WTC11 (cell line): Measurements from ENCODE around the gene ZCWPW2. TPM values are rescaled to one million over a fixed set of nuclear protein-coding genes. Genes with fewer than 3 reads are reported as not detected.

ENCODE experiments used
- ATAC-seq: fragments of 200-7000 bp; cut with Tn5 transposase; 2 replicates; pipeline ENCODE4 v1.10.0; 2021; ENCODE audit warnings: mild to moderate bottlenecking, moderate library complexity
- CTCF ChIA-PET: fragments of 300-600 bp; sonication (Branson Sonifier 250); formaldehyde crosslinking; loops from one replicate; lab custom pipeline; 2021; ENCODE audit warnings: antibody characterized with exemption; lab: Charles Lee
- POLR2A ChIA-PET: fragments of 350-600 bp; sonication (Branson Sonifier 250); formaldehyde crosslinking; loops from one replicate; lab custom pipeline; 2021; ENCODE audit warnings: antibody characterized with exemption; lab: Charles Lee
- DNase-seq: peaks from one replicate; pipeline ENCODE4 v3.0.0; 2021; ENCODE audit warnings: low spot score
- H3K27ac Mint-ChIP-seq: 2 replicates; pipeline ENCODE4 v1.8.0; 2021; ENCODE audit warnings: mixed read lengths
- H3K27me3 Mint-ChIP-seq: 2 replicates; pipeline ENCODE4 v1.8.0; 2021; ENCODE audit warnings: low read depth, mild to moderate bottlenecking, moderate library complexity, mixed read lengths
- H3K36me3 Mint-ChIP-seq: 2 replicates; pipeline ENCODE4 v1.8.0; 2021; ENCODE audit warnings: mixed read lengths
- H3K4me1 Mint-ChIP-seq: 2 replicates; pipeline ENCODE4 v1.8.0; 2022; ENCODE audit warnings: mixed read lengths
- H3K4me3 Mint-ChIP-seq: 2 replicates; pipeline ENCODE4 v1.8.0; 2021; ENCODE audit warnings: mild to moderate bottlenecking, moderate library complexity, mixed read lengths
- H3K9me3 Mint-ChIP-seq: 2 replicates; pipeline ENCODE4 v1.8.0; 2021; ENCODE audit warnings: mixed read lengths
- ATF3 ChIP-seq: sonication (generic); formaldehyde crosslinking; conservative IDR thresholded peaks from 2 replicates; pipeline ENCODE4 v1.8.1; 2022; ENCODE audit warnings: mild to moderate bottlenecking, missing genetic modification reagents
- CBFB ChIP-seq: sonication (generic); formaldehyde crosslinking; IDR thresholded peaks from 2 replicates; pipeline ENCODE4 v1.8.1; 2022; ENCODE audit warnings: mild to moderate bottlenecking, low read depth, missing genetic modification reagents
- CTCF ChIP-seq: fragments of 200-600 bp; IDR thresholded peaks from 2 replicates; pipeline ENCODE4 v1.8.0; 2022; ENCODE audit warnings: antibody characterized with exemption
- ERG ChIP-seq: fragments of 250-450 bp; sonication (Bioruptor Pico); IDR thresholded peaks from 2 replicates; pipeline ENCODE4 v1.8.0; 2021; ENCODE audit warnings: mild to moderate bottlenecking
- FOXJ3 ChIP-seq: sonication (generic); formaldehyde crosslinking; IDR thresholded peaks from 2 replicates; pipeline ENCODE4 v1.9.0; 2021; ENCODE audit warnings: missing genetic modification reagents, mild to moderate bottlenecking, borderline replicate concordance
- NFYB ChIP-seq: sonication (generic); formaldehyde crosslinking; conservative IDR thresholded peaks from 2 replicates; pipeline ENCODE4 v1.8.0; 2022; ENCODE audit warnings: low read depth, missing genetic modification reagents
- STAT6 ChIP-seq: sonication (generic); formaldehyde crosslinking; conservative IDR thresholded peaks from 2 replicates; pipeline ENCODE4 v1.8.1; 2023; ENCODE audit warnings: mild to moderate bottlenecking, low read depth, missing genetic modification reagents, moderate library complexity
- TEAD4 ChIP-seq: sonication (generic); formaldehyde crosslinking; IDR thresholded peaks from 2 replicates; pipeline ENCODE4 v1.8.0; 2022; ENCODE audit warnings: mild to moderate bottlenecking, missing genetic modification reagents
- ZNF219 ChIP-seq: sonication (generic); formaldehyde crosslinking; IDR thresholded peaks from 2 replicates; pipeline ENCODE4 v1.8.0; 2023; ENCODE audit warnings: missing genetic modification reagents, mild to moderate bottlenecking, borderline replicate concordance
- ZNF425 ChIP-seq: fragments of 250-450 bp; sonication (Bioruptor Pico); conservative IDR thresholded peaks from 2 replicates; pipeline ENCODE4 v1.9.0; 2021; ENCODE audit warnings: mild to moderate bottlenecking
- ZNF532 ChIP-seq: fragments of 250-450 bp; sonication (Bioruptor Pico); IDR thresholded peaks from 2 replicates; pipeline ENCODE4 v1.9.0; 2021; ENCODE audit warnings: mild to moderate bottlenecking, borderline replicate concordance
- ZNF671 ChIP-seq: fragments of 250-450 bp; sonication (Bioruptor Pico); IDR thresholded peaks from 2 replicates; pipeline ENCODE4 v1.8.0; 2021; ENCODE audit warnings: mild to moderate bottlenecking
- total RNA-seq: library from RNA; stranded (reverse); gene quantifications from 3 replicates; pipeline ENCODE4 v1.2.3, GENCODE V29; 2021
- TF ChIP-seq, protein P1 (sequence below): sonication (generic); formaldehyde crosslinking; IDR thresholded peaks from 2 replicates; pipeline ENCODE4 v1.8.1; 2022; ENCODE audit warnings: mild to moderate bottlenecking, missing genetic modification reagents, moderate library complexity, borderline replicate concordance
- TF ChIP-seq, protein P2 (sequence below): fragments of 250-450 bp; sonication (Bioruptor Pico); IDR thresholded peaks from 2 replicates; pipeline ENCODE4 v2.1.2; 2022; ENCODE audit warnings: mild to moderate bottlenecking, moderate library complexity
- TF ChIP-seq, protein P3 (sequence below): sonication (generic); formaldehyde crosslinking; IDR thresholded peaks from 2 replicates; pipeline ENCODE4 v1.8.1; 2023; ENCODE audit warnings: mild to moderate bottlenecking, missing genetic modification reagents, moderate library complexity

ZCWPW2 gene
- total RNA-seq, 1 experiment from 2014 or later: 0.22 TPM

- POLR2A ChIA-PET: no interaction called here
These were observed 199.2 kb downstream of the ZCWPW2 start for GRCh38 chr3:28547677-28548076.

More at GRCh38 chr3:28547677-28548076, 199.2 kb downstream of the ZCWPW2 start:
- Mint-ChIP-seq H3K9me3 (peaks cover 14% of the 10 kb centered on the region), H3K27me3 (no peaks in the 10 kb centered on the region), H3K4me3 (no peak overlapping the region), H3K36me3 (no peaks in the 10 kb centered on the region; the same call in 1 of the 2 replicates), H3K27ac (no peak overlapping the region), H3K4me1 (no peaks in the 10 kb centered on the region)
- DNase-seq (no peak), ATAC-seq (no peak)
- no peak for TF ChIP-seq CTCF
- no peak for TF ChIP-seq CBFB (CRISPR knock-in tag)
- TF ChIP-seq ZNF219 (CRISPR knock-in tag): no peak
- TF ChIP-seq ZNF425: no peak
- TF ChIP-seq, protein P1, sequence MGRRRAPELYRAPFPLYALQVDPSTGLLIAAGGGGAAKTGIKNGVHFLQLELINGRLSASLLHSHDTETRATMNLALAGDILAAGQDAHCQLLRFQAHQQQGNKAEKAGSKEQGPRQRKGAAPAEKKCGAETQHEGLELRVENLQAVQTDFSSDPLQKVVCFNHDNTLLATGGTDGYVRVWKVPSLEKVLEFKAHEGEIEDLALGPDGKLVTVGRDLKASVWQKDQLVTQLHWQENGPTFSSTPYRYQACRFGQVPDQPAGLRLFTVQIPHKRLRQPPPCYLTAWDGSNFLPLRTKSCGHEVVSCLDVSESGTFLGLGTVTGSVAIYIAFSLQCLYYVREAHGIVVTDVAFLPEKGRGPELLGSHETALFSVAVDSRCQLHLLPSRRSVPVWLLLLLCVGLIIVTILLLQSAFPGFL: no peak
- TF ChIP-seq ZNF532 (CRISPR knock-in tag): no peak
- TF ChIP-seq STAT6 (CRISPR knock-in tag): no peak
- no peak for TF ChIP-seq TEAD4 (CRISPR knock-in tag)
- TF ChIP-seq, protein P2, sequence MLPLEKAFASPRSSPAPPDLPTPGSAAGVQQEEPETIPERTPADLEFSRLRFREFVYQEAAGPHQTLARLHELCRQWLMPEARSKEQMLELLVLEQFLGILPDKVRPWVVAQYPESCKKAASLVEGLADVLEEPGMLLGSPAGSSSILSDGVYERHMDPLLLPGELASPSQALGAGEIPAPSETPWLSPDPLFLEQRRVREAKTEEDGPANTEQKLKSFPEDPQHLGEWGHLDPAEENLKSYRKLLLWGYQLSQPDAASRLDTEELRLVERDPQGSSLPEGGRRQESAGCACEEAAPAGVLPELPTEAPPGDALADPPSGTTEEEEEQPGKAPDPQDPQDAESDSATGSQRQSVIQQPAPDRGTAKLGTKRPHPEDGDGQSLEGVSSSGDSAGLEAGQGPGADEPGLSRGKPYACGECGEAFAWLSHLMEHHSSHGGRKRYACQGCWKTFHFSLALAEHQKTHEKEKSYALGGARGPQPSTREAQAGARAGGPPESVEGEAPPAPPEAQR: no peak
- no peak for TF ChIP-seq ATF3 (CRISPR knock-in tag)
- no peak for TF ChIP-seq NFYB (CRISPR knock-in tag)
- no peak for TF ChIP-seq ERG
- no peak for TF ChIP-seq ZNF671
- no peak for TF ChIP-seq FOXJ3 (CRISPR knock-in tag)
- TF ChIP-seq, protein P3, sequence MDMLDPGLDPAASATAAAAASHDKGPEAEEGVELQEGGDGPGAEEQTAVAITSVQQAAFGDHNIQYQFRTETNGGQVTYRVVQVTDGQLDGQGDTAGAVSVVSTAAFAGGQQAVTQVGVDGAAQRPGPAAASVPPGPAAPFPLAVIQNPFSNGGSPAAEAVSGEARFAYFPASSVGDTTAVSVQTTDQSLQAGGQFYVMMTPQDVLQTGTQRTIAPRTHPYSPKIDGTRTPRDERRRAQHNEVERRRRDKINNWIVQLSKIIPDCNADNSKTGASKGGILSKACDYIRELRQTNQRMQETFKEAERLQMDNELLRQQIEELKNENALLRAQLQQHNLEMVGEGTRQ: no peak
- CTCF ChIA-PET: no interaction called here
